NCI-H2029 (cell line): ENCODE measurements around the gene HOMER3.
A peak's percentile ranks its signal among the peaks of the same experiment; 100 is the strongest.
"Not testable (repeated sequence)": the region's sequence is repeated elsewhere in the genome, so short reads cannot be mapped to it uniquely, and the experiment has no call there.

Experiments
- DNase-seq: peaks from one replicate; lab custom pipeline; 2025; lab: John Stamatoyannopoulos, UW

HOMER3 gene

GRCh38 chr19:18954094-18954493 is 13.1 kb upstream of the HOMER3 start:
- no peak for DNase-seq

GRCh38 chr19:18952364-18953003 is 11.5 kb upstream of the HOMER3 start:
- DNase-seq, result not testable (repeated sequence)

DNA sequence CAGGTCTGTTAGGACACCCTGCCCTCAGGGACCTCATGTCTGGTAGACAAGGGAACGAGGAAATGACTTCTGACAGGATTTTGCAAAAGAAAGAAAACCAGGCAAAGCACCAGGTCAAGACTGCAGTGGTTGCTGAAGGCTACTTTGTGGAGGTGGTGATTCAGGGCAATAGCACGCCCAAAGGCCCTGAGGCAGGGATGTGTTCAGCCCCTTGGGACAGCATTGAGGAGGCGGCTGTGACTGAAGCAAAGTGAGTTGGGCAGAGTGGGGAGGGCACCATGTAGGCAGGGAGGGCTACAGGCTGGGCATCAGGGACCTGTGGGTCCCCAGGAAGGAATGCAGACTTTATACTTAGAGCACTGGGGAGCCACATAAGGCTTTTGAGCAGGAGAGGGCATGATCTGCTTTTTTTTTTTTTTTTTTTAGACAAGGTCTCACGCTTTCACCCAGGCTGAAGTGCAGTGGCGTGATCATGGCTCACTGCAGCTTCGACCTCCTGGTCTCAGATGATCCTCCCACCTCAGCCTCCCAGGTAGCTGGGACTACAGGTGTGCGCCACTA is 10.8 kb upstream of the HOMER3 start:
- no peak for DNase-seq

DNA sequence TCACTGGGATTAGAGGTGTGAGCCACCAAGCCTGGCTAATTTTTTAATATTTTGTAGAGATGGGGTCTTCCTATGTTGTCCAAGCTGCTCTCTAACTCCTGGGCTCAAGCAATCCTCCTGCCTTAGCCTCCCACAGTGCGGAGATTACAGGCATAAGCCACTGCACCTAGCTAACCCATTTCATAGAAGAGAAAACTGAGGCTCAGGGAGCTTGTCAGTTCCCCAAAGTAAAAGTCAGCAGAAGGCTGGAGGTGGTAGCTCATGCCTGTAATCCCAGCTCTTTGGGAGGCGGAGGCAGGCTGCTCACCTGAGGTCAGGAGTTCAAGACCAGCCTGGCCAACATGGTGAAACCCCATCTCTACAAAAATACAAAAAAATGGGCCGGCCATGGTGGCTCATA is 8.8 kb upstream of the HOMER3 start:
- no peak for DNase-seq

DNA sequence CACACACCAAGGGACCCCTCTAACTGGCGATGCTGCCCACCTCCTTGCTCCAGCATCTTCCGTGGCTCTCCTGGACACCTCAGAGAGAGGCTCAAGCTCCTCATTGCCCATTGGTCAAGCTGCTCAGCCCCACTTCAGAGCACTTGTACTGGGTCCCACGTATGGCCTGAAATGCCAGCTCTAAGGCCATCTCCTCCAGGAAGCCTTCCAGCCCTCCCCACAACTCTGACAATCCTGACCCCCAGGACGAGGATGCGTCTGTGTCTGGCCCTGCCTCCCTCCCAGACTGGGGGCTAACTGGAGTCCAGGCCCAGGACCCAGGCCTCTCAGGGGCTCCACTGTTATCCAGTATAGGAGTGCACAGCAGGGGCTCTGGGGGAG is 7.9 kb upstream of the HOMER3 start:
- no peak for DNase-seq

DNA sequence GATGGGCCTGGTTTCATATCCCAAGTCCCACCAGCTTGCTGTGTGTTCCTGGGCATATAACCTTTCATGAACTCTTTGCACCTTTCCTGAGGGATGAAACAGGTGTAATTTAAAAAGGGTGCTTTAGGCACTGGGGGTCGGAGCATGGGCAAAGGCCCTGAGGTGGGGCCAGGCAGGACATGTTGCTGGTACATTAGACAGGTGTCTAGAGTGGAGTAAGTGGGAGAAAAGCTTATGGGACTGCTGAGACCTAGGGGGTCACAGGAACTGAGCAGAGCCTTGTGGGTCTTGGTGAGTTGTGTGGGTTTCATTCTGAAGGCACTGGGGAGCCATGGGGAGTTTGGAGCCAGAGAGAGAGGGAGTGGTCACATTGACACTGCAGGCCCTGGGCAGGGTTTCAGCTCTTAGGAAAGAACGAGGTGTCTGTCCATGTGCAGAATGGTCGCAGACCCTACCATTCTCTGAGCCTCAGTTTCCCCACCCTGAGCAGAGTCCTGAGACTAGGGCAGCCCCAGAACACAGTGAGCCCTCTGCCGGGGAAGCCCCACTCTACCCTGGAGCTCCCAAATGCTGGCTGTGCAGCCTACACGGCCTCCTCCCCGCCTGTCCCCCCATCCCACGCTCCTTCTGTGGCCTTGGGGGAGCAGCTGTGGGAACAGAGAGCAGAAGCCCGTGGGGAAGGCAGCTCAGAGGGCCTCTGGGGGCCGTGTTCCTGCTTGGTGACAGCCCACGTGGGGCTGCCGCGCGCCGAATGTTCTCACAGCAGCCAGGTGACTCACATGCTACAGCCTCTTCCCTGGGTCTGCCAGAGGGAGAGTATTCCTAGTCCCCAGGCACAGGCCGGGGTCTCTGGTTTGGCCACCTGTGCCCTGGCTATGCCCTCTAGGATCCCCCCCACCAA is 7.3 kb upstream of the HOMER3 start:
- DNase-seq, result no peak

- DNase-seq, result no peak
These were observed 5.9 kb upstream of the HOMER3 start for GRCh38 chr19:18946918-18947317.

DNA sequence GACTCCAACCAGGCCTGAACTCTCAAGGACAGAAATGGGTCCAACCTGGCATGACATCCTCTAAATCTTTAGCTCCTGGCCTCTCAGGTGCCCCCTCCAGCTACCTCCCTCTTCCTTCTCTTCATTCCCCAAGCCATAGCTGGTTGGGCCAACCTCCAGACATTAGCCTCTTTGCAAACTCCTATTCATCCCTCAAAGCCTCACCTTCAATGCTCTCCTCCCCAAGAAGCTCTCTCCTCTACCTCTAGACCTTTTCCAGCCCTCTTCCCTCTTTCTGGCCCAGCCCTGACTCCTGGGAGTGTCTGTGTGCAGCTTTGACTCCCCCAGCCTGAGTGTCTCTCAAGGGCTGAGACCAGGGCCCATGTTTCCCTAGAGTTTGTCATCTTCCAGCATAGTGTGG is 5.3 kb upstream of the HOMER3 start:
- DNase-seq, result no peak

GRCh38 chr19:18945297-18945696 is 4.3 kb upstream of the HOMER3 start:
- DNase-seq, result no peak

- no peak for DNase-seq
These were observed 2.4 kb upstream of the HOMER3 start for GRCh38 chr19:18943465-18943864.

DNA sequence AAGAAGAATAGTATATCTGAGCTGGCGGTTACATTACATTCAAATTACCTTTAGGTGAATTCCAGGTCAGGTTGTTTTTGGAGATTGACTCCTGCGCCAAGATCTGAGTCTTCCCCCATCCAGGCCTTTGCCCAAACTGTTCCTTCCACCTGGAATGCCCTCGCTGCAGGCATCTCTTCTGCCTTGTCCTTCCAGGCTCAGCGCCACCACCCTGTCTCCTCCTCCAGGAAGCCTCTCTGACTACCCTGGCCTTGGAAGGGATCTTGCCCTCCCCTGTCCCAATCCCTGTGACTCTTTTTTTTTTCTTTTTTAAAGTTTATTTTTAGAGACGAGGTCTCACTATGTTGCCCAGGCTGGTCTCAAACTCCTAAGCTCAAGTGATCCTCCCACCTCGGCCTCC is 1.7 kb upstream of the HOMER3 start:
- DNase-seq, result no peak

GRCh38 chr19:18941628-18942354 is 774 bp upstream of the HOMER3 start:
- no peak for DNase-seq

DNA sequence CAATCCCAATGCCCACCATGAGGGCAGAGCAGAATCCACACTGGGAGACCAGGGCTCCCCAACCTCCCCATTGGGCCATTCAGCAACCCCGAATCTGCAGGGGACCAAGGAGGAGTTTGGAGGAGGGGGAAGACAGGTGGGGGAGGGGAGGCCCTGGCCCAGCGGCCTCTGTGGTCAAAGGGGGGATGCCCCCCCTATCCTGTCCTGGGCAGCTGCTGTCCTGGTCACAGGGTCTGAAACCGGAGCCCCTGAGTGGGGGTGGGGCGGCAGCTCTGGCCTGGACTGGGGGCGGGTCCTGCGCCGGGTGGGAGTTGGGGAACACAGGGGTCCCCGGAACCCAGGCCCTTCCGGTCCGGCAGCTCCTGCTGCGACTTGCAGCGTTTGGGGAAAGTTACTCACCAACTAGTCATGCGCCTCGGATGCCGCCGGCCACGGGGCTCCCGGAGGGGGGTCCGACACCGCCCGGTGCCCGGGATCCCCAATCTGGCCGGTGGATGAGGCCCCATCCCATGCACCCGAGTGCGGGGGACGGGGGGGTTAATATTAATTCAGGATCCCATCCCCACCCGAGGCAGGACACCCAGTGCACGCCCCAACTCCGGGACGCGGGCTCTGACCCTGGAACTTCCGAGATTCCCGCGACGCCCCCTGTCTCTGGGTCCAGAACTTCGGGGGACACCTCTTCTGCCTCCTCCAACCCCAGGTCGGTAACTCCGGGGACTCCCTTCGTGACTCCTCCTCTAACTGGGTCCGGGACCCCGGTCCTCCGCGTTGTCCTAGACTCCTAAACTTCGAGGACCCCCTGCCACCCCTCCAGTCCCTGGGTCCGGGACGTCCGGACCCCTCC is 872 bp downstream of the HOMER3 start:
- no peak for DNase-seq

DNA sequence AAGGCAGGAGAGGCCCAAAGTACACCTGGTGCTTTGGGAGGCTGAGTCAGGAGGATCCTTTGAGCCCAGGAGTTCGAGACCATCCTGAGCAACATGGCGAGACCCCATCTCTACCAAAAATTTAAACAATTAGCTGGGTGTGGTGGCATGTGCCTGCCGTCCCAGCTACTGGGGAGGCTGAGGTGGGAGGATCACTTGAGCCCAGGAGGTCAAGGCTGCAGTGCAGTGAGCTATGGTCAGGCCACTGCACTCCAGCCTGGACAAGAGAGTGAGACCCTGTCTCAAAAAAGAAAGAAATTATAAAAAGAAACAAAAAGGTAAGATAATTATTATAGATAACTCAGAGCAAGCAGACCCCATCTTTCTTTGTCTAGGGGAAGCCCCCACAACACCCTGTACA is 1.9 kb downstream of the HOMER3 start:
- DNase-seq, result no peak

DNA sequence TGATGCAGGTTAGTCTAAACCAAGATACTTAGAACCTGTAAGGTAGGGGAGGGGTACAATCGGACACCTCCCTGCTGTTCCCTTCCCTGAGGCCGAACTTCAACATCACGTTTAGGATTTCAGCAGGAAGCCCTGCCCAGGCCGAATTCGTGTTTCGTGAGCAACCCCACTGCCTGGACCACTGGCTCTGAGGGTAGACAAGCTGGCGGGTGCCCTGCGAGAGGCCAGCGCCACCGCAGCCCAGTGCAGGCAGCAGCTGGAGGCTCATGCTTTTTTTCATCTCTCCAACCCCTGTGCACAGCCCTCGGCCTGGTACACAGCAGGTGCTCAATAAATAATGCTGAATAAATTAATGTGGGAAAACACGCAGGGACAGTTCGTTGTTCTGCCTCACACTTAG is 7.7 kb downstream of the HOMER3 start:
- no peak for DNase-seq

GRCh38 chr19:18932216-18932841 is 8.7 kb downstream of the HOMER3 start:
- DNase-seq, result peak; percentile 76

DNA sequence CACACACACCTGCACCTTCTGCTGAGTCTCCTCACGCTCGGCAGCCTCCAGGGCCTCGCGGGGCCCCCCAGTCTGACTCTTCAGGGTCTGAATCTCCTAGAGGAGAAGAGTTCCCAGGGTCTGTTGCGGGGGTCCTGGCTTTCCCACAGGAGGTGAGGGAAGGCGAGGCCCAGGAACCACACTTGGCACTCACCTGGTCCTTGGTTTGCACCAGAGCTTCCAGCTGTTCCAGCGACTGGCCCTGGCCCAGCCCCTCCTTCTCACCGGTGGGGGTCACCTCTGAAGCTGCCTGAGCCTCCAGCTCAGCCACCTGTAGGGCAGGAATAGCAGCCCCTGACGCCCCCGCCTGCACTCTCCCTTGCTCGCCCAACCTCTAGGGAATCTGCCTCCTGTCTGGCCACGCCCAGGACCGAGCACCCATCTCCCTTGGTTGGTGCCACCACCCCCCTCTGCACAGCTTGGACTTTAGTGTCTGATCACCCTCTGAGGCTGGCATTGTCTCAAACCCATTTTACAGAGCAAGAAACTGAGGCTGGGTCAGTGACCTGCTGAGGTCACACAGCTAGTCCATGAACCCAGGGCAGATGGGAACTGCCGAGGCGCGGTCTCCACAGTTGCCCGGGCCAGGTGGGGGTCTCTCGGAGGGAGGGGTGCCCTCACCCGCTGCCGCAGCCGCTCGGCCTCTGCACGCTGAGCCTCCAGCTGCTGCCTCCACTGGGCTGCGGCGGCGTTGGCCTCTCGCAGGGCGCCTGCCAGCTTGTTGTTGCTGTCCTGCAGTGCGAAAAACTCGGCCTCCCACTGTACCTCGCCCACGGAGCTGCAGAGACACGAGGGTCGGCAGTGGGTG is 9.5 kb downstream of the HOMER3 start:
- no peak for DNase-seq

- DNase-seq, result no peak
These were observed 11.7 kb downstream of the HOMER3 start for GRCh38 chr19:18929311-18929710.

DNA sequence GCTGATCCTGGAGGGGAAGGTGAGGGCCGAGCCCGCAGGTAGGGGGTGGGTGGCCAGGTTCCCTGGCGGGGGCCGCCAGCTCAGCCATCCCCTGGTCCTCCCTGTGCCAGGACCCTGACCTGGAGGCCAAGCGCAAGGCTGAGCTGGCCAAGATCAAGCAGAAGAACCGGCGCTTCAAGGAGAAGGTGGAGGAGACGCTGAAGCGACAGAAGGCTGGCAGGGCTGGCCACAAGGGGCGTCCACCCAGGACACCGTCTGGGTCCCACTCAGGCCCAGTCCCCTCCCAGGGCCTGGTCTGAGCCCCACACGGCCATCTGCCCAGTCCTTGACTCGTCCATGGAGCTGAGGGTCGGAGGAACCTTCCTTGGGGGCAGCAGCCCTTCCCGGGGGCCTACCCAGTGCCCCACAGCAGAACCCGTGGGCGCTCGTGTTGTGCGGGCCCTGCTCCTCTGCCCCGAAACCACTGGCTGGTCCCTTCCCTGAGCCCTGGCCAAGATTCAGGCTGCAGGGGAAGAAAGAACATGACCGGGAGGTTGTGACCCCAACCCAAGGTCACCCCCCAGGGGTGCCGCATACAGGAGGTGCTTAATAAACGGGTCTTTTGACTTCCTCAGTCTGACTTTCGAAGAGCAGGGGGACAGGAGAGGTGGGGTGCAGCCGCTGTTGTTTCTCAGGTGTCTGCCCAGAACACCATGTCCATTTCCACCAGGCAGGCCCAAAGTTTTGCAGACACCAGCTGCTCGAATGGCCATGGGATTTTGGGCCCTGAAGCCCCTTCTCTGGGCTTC is 12.8 kb downstream of the HOMER3 start:
- no peak for DNase-seq
